Effector memory CD4-positive, alpha-beta T cell (primary cell): ENCODE results near the gene PLCB1.
"Not testable (repeated sequence)": the region's sequence is repeated elsewhere in the genome, so short reads cannot be mapped to it uniquely, and the experiment has no call there.

Experiments used
- DNase-seq, 3 donors: peaks; one replicate each; pipeline ENCODE4 v3.0.0-alpha.2; 2020
- H3K27ac ChIP-seq: 2 replicates; pipeline ENCODE4 v1.7.0; 2013; ENCODE audit warnings: mild to moderate bottlenecking, low read length, moderate library complexity; ENCODE audit not compliant: insufficient read depth, poor library complexity, severe bottlenecking
- H3K27me3 ChIP-seq: replicated peaks from 2 replicates; pipeline ENCODE4 v1.7.0; 2013; ENCODE audit warnings: mild to moderate bottlenecking, low read length; ENCODE audit not compliant: insufficient read depth, control insufficient read depth, poor library complexity, severe bottlenecking
- H3K36me3 ChIP-seq: 2 replicates; pipeline ENCODE4 v1.7.0; 2013; ENCODE audit warnings: mild to moderate bottlenecking, low read length, moderate library complexity; ENCODE audit not compliant: control insufficient read depth, insufficient read depth
- H3K4me1 ChIP-seq: 2 replicates; pipeline ENCODE4 v1.7.0; 2013; ENCODE audit warnings: low read length, mild to moderate bottlenecking; ENCODE audit not compliant: control insufficient read depth, insufficient read depth, poor library complexity, severe bottlenecking
- H3K4me3 ChIP-seq: 2 replicates; pipeline ENCODE4 v1.7.0; 2013; ENCODE audit warnings: low read length, low read depth, mild to moderate bottlenecking; ENCODE audit not compliant: insufficient read depth, poor library complexity, severe bottlenecking
- H3K9me3 ChIP-seq: 2 replicates; pipeline ENCODE4 v1.7.0; 2013; ENCODE audit warnings: mild to moderate bottlenecking, low read length, moderate library complexity; ENCODE audit not compliant: control insufficient read depth

PLCB1 gene

DNA sequence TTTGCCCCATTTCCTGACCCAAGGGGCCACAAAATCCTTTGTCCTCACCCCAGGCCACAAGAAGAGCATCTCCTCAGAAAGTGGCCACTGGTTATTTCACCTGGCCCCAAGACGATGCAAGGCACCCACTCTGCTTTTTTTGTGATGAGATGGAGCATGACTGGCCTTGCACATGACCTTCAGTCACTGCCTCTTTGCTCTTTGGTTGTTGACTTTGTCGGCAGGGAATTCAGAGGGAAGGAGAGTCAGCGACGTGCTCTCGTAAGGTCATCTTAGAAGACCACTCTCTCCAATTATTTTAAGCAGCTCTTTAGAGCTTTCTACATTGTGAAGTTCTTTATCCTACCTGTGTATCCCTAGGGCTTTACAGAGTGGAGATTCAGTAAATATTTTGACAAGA, 306.7 kb downstream of the PLCB1 start:
- Histone ChIP-seq H3K4me3 (no peak overlapping the region), H3K9me3 (no peaks in the 10 kb centered on the region), H3K36me3 (no peaks in the 10 kb centered on the region), H3K4me1 (no peaks in the 10 kb centered on the region), H3K27ac (no peak overlapping the region), H3K27me3 (no peaks in the 10 kb centered on the region)
- no peak for DNase-seq

DNA sequence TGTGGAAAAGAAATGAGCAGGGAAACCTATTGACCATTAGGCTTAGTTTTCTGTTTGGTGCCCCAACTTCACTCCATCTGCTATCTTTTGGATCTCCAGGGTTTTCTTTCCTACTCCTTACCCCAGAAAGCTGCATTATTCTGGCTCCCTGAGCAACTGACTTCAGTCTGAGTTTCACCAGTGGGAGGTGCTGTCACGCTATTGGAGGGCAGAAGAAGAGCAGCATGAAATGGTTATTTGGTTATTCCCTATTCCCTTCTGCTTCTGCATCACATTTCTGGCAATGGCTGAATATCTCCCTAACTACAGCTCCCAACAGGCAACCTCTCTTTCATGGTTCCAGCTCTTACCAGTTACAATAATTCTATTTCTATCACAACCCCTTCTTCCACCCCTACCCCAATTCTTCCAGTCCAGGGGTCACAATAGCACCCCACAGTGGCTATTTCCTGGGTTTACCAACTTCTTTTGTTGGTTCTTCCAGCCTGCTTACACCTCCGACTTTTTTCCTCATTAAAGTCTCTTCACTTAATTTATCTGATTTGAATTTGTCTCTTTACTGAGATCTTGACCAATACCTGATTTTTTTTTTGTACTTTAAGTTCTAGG, 311.5 kb downstream of the PLCB1 start:
- Histone ChIP-seq H3K4me3 (no peak overlapping the region), H3K27me3 (no peaks in the 10 kb centered on the region), H3K27ac (no peak overlapping the region), H3K4me1 (no peaks in the 10 kb centered on the region), H3K36me3 (no peaks in the 10 kb centered on the region), H3K9me3 (no peaks in the 10 kb centered on the region)
- no peak for DNase-seq

DNA sequence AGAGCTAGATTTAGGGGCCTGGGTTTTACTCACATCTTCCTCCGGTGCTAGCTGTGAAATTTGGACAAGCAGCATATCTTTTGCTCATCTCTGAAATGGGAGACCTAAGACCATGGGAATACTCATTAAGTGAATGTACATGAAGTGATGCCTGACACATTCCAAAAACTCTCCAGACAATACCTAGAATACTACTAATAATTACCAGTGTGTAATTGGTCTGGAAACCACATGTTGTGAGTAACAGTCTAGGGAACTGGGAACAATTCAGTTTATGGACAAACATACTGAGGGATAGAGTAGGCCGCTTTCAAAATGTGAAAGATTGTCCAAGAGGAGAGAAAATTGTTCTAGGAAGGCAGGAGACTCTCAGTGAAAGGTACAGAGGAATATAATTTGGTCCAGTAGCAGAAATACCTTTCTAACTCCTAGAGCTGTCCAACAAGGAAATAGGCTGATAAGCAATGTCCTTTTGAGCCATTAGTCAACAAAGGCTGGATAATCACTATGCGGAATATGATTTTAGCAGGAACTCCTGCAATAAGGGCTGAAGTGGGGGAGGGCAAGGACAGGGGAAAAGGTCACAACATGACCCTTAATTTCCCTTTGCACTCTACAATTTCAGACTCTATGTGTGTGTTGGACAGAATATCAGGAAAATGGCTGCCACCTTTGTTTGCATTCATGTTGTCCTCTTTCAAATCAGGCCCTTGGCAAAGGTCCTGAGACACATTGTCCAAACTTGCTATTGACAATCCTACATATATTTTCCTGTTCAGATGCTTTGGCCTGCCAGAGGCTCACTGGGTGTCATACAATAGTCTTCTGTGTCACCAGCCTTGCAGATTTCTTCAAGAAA, 315.4 kb downstream of the PLCB1 start:
- Histone ChIP-seq H3K36me3 (no peaks in the 10 kb centered on the region), H3K4me3 (no peak overlapping the region), H3K9me3 (no peaks in the 10 kb centered on the region), H3K27me3 (no peaks in the 10 kb centered on the region), H3K27ac (no peak overlapping the region), H3K4me1 (no peaks in the 10 kb centered on the region)
- DNase-seq, result no peak

DNA sequence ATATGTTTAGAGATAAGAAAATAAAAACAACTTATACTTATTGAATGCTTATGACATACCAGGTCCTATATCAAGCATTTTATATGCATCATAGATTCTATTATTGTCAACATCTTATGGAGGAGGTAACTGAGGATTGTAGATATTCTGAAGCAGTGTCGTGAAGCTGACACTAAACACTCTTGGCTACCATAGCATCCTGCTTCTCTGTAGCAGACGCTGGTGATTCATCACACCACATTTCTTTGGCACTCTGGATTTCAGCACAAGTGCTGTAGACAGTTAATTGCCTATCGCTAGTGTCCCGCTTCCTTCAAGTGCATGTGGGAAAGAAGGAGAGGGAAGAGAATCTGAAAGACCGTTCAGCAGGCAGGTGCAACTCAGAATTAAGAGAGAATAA, 317.1 kb downstream of the PLCB1 start:
- no peak overlapping the region for H3K4me3 ChIP-seq
- no peaks in the 10 kb centered on the region for H3K4me1 ChIP-seq
- H3K36me3 ChIP-seq, result no peaks in the 10 kb centered on the region
- DNase-seq, result no peak
- H3K27me3 ChIP-seq, result no peaks in the 10 kb centered on the region
- no peaks in the 10 kb centered on the region for H3K9me3 ChIP-seq
- no peak overlapping the region for H3K27ac ChIP-seq

DNA sequence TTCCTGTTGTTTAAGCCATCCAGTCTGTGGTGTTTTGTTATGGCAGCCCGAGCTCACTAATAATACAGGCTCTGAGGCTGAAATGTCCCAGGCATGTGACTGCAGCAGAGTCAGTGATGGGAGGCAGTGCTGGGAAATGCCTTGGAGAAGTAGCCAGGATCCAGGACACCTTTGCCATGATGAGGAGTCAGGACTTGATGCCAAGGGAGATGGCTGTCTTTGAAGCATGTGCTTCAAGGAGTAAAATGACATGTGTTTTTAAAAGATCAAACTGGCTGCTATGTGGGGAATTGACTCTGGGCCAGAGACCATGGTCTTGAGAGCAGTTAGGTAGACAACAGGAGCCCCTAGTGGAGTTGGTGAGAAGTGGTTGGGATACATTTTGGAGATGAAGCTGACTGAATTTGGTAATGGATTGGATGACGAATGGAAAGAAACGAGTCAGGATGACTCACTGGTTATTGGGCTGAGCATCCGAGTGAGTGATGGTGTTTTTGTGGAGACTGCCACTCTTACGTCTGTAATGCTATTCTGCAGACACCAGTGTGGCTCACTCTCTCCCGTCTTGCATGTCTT, 322.2 kb downstream of the PLCB1 start:
- Histone ChIP-seq H3K4me1 (no peaks in the 10 kb centered on the region), H3K9me3 (no peaks in the 10 kb centered on the region), H3K27ac (no peak overlapping the region), H3K4me3 (no peak overlapping the region), H3K27me3 (no peaks in the 10 kb centered on the region), H3K36me3 (no peaks in the 10 kb centered on the region)
- no peak for DNase-seq

DNA sequence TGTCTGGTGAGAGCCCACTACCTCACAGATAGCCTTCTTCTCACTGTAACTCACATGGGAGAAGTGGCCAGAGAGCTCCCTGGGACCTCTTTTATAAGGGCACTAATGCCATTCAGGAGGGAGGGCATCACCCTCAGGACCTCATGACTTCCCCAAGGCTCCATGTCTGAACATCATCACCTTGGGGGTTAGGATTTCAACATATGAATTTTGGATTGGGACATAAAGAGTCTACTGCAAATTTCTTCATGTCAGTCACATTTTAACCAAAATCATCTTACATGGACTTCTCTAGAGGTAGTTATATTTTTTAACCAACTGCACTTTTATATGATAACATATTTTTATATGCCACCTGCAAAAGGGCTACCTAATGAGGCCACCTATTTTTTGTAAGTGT, 324.7 kb downstream of the PLCB1 start:
- H3K4me1 ChIP-seq, result no peaks in the 10 kb centered on the region
- DNase-seq, result no peak
- H3K4me3 ChIP-seq, result no peak overlapping the region
- H3K36me3 ChIP-seq, result no peaks in the 10 kb centered on the region
- H3K27me3 ChIP-seq, result no peaks in the 10 kb centered on the region
- no peaks in the 10 kb centered on the region for H3K9me3 ChIP-seq
- H3K27ac ChIP-seq, result no peak overlapping the region

DNA sequence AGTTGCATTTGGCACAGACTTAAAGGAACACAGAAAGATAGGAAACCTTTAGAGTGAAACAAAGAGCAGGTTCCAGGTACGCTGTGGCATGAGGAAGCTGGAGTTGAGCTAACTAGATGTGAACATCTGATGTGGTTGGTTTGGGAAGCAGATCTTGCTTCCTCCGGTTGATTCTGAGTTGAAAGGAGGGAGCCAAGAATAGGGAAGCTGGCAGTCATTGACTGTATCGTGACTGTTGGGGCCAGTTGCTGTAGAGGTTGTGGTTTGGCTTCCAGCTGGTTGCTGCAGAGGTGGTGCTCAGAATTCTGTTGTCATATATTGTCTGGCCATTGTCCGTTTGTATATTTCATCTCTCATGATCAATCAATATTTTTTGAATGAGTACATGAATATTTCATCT, 325.9 kb downstream of the PLCB1 start:
- Histone ChIP-seq H3K4me3 (no peak overlapping the region), H3K36me3 (no peaks in the 10 kb centered on the region), H3K9me3 (no peaks in the 10 kb centered on the region), H3K27me3 (no peaks in the 10 kb centered on the region), H3K4me1 (no peaks in the 10 kb centered on the region), H3K27ac (no peak overlapping the region)
- no peak for DNase-seq

DNA sequence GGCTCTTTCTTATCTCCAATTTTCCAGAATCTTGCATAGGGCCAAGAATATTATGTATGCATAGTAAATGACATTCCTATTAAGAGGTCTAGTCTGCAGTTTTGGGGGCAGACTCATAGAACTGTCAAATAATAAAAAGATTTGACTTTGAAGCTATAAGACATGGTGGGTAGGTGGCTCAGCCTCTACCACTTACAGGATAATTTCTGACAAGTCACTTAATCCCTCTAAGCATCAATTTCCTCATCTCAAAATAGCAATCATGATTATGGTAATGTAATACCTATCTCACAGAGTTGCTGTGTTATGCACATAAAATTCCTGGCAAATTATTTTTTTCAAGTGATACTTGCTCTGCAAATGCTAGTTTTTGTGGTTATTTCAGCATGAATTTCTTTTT, 329.1 kb downstream of the PLCB1 start:
- no peak overlapping the region for H3K4me3 ChIP-seq
- H3K4me1 ChIP-seq, result no peaks in the 10 kb centered on the region
- H3K9me3 ChIP-seq, result no peaks in the 10 kb centered on the region
- no peak overlapping the region for H3K27ac ChIP-seq
- H3K27me3 ChIP-seq, result no peaks in the 10 kb centered on the region
- H3K36me3 ChIP-seq, result no peaks in the 10 kb centered on the region
- DNase-seq, result no peak

DNA sequence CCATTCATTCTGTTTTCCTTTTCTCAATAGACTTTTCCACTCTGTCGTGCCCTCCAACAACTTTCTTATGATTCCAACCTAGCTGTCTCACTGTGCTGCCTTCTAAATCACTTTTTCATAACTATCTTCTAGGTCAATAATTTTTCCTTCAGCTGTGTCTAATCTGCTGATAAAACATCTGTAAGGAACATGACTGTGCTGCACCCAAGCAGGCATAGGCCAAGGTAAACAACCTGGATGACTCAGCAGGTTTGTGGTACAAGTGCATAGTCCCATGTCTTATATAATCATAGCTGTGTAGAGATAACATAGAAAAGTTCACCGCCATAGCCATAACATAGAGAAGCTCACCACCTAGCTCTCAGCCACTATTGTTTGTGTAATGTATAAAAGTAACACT, 332.3 kb downstream of the PLCB1 start:
- H3K36me3 ChIP-seq, result no peaks in the 10 kb centered on the region
- no peak for DNase-seq
- H3K4me1 ChIP-seq, result no peaks in the 10 kb centered on the region
- H3K9me3 ChIP-seq, result no peaks in the 10 kb centered on the region
- no peak overlapping the region for H3K27ac ChIP-seq
- H3K4me3 ChIP-seq, result no peak overlapping the region
- H3K27me3 ChIP-seq, result no peaks in the 10 kb centered on the region

DNA sequence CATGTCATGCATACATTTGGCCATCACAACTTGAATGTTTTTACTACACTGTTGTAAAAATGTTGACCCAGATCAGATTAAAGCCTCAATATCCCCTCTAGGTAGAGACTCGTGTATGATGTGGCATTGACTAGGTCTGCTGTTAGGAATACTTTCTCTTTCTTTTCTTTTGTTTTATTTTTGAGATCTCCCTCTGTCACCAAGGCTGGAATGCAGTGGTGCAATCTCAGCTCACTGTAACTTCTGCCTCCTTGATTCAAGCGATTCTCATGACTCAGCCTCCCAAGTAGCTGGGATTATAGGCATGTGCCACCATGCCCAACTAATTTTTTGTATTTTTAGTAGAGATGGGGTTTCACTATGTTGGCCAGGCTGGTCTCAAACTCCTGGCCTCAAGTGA, 334.7 kb downstream of the PLCB1 start:
- H3K9me3 ChIP-seq, H3K27me3 ChIP-seq, DNase-seq, H3K36me3 ChIP-seq, H3K4me3 ChIP-seq, H3K4me1 ChIP-seq, H3K27ac ChIP-seq: not testable (repeated sequence)
